T-cell (primary cell): ENCODE measurements around the gene PLEKHA7. TPM values are rescaled to one million over a fixed set of nuclear protein-coding genes. Genes with fewer than 3 reads are reported as not detected.
"Not testable (repeated sequence)": the region's sequence is repeated elsewhere in the genome, so short reads cannot be mapped to it uniquely, and the experiment has no call there.

ENCODE experiments used
- ATAC-seq, 4 experiments: fragments of 200-7000 bp in 3 of 4; fragments of 150-1000 bp in 1 of 4; cut with Tn5 transposase; replicated peaks in 1 of 4; 1 replicate in 3 of 4; 2 replicates in 1 of 4; pipeline ENCODE4 v1.10.0; 2021; ENCODE audit warnings: moderate library complexity in 3 of 4, mild to moderate bottlenecking in 2 of 4, moderate number of reproducible peaks in 1 of 4
- CTCF ChIA-PET, 2 donors: fragments of 300-600 bp; sonication (Branson Sonifier 250); formaldehyde crosslinking; loops; one replicate each; lab custom pipeline; 2022; ENCODE audit warnings: antibody characterized with exemption in 2 of 2; lab: Charles Lee
- POLR2A ChIA-PET, 2 donors: fragments of 300-600 bp; sonication (Branson Sonifier 250); formaldehyde crosslinking; loops; one replicate each; lab custom pipeline; 2022; ENCODE audit warnings: antibody characterized with exemption in 2 of 2; lab: Charles Lee
- DNase-seq, 35 experiments: peaks; one replicate each; pipeline versions ENCODE4 v3.0.0 to v3.0.0-alpha.2; 2013 to 2023
- H3K27ac ChIP-seq: one replicate; pipeline ENCODE4 v1.5.1; 2013; ENCODE audit warnings: low read length
- H3K27me3 ChIP-seq, 2 experiments: replicated peaks in 1 of 2; 1 replicate in 1 of 2; 2 replicates in 1 of 2; pipeline versions ENCODE4 v1.6.1 to v1.7.0; 2013; ENCODE audit warnings: low read length in 1 of 2, mixed read lengths in 1 of 2; ENCODE audit not compliant: control insufficient read depth in 2 of 2, insufficient read depth in 2 of 2; ENCODE audit errors: extremely low read depth in 1 of 2
- H3K36me3 ChIP-seq, 2 donors: 1 replicate in 1 of 2; 2 replicates in 1 of 2; pipeline versions ENCODE4 v1.6.1 to v1.7.0; 2013; ENCODE audit warnings: low read length in 1 of 2; ENCODE audit not compliant: control insufficient read depth in 2 of 2, insufficient read depth in 1 of 2; ENCODE audit errors: extremely low read depth in 1 of 2
- H3K4me1 ChIP-seq, 2 experiments: 1 replicate in 1 of 2; 2 replicates in 1 of 2; pipeline versions ENCODE4 v1.6.1 to v1.7.0; 2013; ENCODE audit warnings: low read length in 2 of 2, mixed read lengths in 1 of 2; ENCODE audit not compliant: insufficient read depth in 2 of 2, control insufficient read depth in 1 of 2; ENCODE audit errors: extremely low read depth in 1 of 2
- H3K4me3 ChIP-seq, 2 donors: 1 replicate in 1 of 2; 2 replicates in 1 of 2; pipeline versions ENCODE4 v1.5.1 to v1.7.0; 2013; ENCODE audit warnings: mild to moderate bottlenecking in 2 of 2, low read length in 1 of 2, moderate library complexity in 1 of 2; ENCODE audit not compliant: control insufficient read depth in 1 of 2; ENCODE audit errors: extremely low read depth in 1 of 2
- H3K9me3 ChIP-seq: 2 replicates; pipeline ENCODE4 v1.7.0; 2013
- H3K27ac Mint-ChIP-seq, 2 donors: one replicate each; pipeline ENCODE4 v1.8.0; 2020 to 2021; ENCODE audit warnings: mild to moderate bottlenecking in 2 of 2, mixed read lengths in 2 of 2
- H3K27me3 Mint-ChIP-seq, 2 donors: one replicate each; pipeline ENCODE4 v1.8.0; 2021 to 2022; ENCODE audit warnings: mixed read lengths in 2 of 2
- H3K36me3 Mint-ChIP-seq: one replicate; pipeline ENCODE4 v1.8.0; 2021; ENCODE audit warnings: mixed read lengths
- H3K4me1 Mint-ChIP-seq, 3 donors: one replicate each; pipeline ENCODE4 v1.8.0; 2020 to 2022; ENCODE audit warnings: mixed read lengths in 3 of 3, mild to moderate bottlenecking in 1 of 3
- H3K4me3 Mint-ChIP-seq, 3 donors: one replicate each; pipeline ENCODE4 v1.8.0; 2020 to 2022; ENCODE audit warnings: mild to moderate bottlenecking in 3 of 3, mixed read lengths in 3 of 3, moderate library complexity in 3 of 3
- H3K9me3 Mint-ChIP-seq, 3 donors: one replicate each; pipeline ENCODE4 v1.8.0; 2020 to 2022; ENCODE audit warnings: mixed read lengths in 3 of 3
- WGBS: methylation state at CpG from one replicate; pipeline ENCODE4 v1.1.5; 2013; ENCODE audit warnings: missing lambda C conversion rate; ENCODE audit not compliant: insufficient coverage; 5-methylcytosine and 5-hydroxymethylcytosine counted together
- total RNA-seq, 35 experiments: library from RNA in 6 of 35; stranded (reverse) in 6 of 35; fragments of 120-200 nt in 1 of 35; gene quantifications; one replicate each; pipeline versions ENCODE4 v1.2.1 to v1.2.4 and lab custom pipeline; 2013 to 2026

Gene PLEKHA7
- total RNA-seq, 5 donors from 2014 or later (not counting 1 experiment from before 2014, with no cell fraction given), result 4.8 to 8.8 (median 5.8) TPM

DNA sequence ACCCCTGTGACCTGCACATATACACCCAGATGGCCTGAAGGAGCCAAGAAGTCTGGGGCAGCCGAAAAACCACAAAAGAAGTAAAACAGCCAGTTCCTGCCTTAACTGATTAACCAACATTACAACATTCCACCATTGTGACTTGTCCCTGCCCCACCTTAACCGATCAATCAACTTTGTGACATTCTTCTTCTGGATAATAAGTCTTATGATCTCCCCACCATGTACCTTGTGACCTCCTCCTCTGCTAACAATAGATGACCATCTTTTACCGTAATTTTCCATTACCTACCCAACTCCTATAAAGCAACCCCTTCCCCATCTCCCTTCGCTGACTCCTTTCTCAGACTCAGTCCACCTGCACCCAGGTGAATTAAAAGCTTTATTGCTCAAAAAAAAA lies 125.2 kb downstream of the PLEKHA7 start:
- H3K27me3 ChIP-seq, ATAC-seq, H3K27ac ChIP-seq, CTCF ChIA-PET, H3K4me3 Mint-ChIP-seq, H3K36me3 Mint-ChIP-seq, POLR2A ChIA-PET, H3K27me3 Mint-ChIP-seq, H3K36me3 ChIP-seq, H3K4me1 Mint-ChIP-seq, H3K27ac Mint-ChIP-seq, H3K4me1 ChIP-seq, DNase-seq, H3K9me3 ChIP-seq, H3K4me3 ChIP-seq: not testable (repeated sequence)
- H3K9me3 Mint-ChIP-seq, result peaks cover 13 to 15% (median 14%) of the 10 kb centered on the region in 3 donors
- no CpG with 5 or more reads among the region's 4 CpGs for WGBS

DNA sequence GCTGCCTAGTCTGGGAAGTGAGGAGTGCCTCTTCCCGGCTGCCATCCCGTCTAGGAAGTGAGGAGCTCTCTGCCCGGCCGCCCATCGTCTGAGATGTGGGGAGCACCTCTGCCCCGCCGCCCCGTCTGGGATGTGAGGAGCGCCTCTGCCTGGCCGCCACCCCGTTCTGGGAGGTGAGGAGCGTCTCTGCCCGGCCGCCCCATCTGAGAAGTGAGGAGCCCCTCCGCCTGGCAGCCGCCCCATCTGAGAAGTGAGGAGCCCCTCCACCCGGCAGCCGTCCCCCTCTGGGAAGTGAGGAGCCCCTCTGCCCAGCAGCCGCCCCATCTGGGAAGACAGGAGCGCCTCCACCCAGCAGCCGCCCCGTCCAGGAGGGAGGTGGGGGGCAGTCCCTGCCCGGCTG lies 126.3 kb downstream of the PLEKHA7 start:
- DNase-seq, H3K4me1 ChIP-seq, CTCF ChIA-PET, ATAC-seq, H3K4me3 ChIP-seq, H3K27ac ChIP-seq, POLR2A ChIA-PET, H3K36me3 ChIP-seq, H3K9me3 ChIP-seq, H3K36me3 Mint-ChIP-seq, H3K4me1 Mint-ChIP-seq, H3K27me3 ChIP-seq, H3K27ac Mint-ChIP-seq, H3K27me3 Mint-ChIP-seq, H3K4me3 Mint-ChIP-seq: not testable (repeated sequence)
- 85% methylated on average over 20 of the region's 23 CpGs for WGBS
- H3K9me3 Mint-ChIP-seq, result peaks cover 13 to 15% (median 14%) of the 10 kb centered on the region in 3 donors

DNA sequence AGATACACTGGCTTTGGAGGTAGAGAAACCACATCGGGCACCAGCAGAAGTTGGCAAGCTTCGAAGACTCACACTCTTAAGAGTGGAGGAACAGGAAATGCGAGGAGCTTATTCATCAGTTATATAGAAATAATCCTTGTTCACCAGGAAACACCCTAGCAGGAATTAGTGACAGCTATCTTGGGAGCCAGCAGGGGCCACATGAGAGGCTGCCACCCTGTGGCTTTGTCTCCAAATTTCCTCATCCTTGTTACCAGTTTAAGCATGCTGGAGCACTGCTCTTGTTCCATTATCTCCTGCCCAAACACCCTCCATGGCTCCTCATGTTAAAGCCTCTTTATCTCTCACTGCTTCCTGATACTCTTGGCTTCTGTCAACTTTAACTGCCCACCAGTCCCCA lies 131.0 kb downstream of the PLEKHA7 start:
- H3K4me1 ChIP-seq, result no peaks in the 10 kb centered on the region
- CTCF ChIA-PET, result interaction anchor here in 1 of 2 donors (1.2 to 1.5 kb wide), 2 partner anchors 61 to 95 kb away, joined by 3 read pairs; no protein-coding TSS in a partner anchor
- no peak overlapping the region for H3K4me3 Mint-ChIP-seq
- H3K9me3 ChIP-seq, result no peaks in the 10 kb centered on the region
- ATAC-seq, result no peak
- no peaks in the 10 kb centered on the region for H3K36me3 ChIP-seq
- no peaks in the 10 kb centered on the region for H3K27me3 ChIP-seq
- no peaks in the 10 kb centered on the region for H3K27me3 Mint-ChIP-seq
- no peak overlapping the region for H3K4me3 ChIP-seq
- DNase-seq, result no peak
- H3K27ac Mint-ChIP-seq, result no peak overlapping the region
- POLR2A ChIA-PET, result no interaction called here
- no peaks in the 10 kb centered on the region for H3K9me3 Mint-ChIP-seq
- no peak overlapping the region for H3K27ac ChIP-seq
- H3K36me3 Mint-ChIP-seq, result no peaks in the 10 kb centered on the region
- no CpG with 5 or more reads among the region's 3 CpGs for WGBS
- H3K4me1 Mint-ChIP-seq, result no peaks in the 10 kb centered on the region

DNA sequence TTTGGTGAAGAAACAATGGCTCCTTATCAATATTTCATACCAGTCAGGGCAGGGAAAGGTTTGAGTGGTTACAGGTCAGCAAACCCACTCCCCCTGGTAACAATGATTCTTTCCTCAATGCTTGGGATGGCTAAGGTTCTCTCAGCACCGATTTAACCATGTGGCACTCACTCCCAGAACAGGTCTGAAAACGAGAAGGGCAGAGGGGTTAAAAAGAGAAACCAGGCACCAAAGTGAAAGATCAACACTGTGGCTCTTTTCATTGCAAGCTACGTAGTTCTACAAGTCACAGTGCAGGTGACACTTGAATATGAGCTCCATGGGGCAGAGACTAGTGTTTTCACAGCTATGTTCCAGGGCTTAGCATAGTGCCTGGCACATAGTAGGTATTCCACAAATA lies 132.4 kb downstream of the PLEKHA7 start:
- no peaks in the 10 kb centered on the region for H3K27me3 ChIP-seq
- Mint-ChIP-seq H3K9me3 (no peaks in the 10 kb centered on the region), H3K4me3 (no peak overlapping the region), H3K4me1 (no peaks in the 10 kb centered on the region), H3K36me3 (no peaks in the 10 kb centered on the region), H3K27ac (no peak overlapping the region), H3K27me3 (no peaks in the 10 kb centered on the region)
- no peaks in the 10 kb centered on the region for H3K9me3 ChIP-seq
- no peaks in the 10 kb centered on the region for H3K36me3 ChIP-seq
- ChIA-PET POLR2A (no interaction called here), CTCF (interaction anchor here in 1 of 2 donors (1.2 kb wide), 1 partner anchor 60 kb away, joined by 3 read pairs; no protein-coding TSS in a partner anchor)
- H3K4me3 ChIP-seq, result no peak overlapping the region
- H3K4me1 ChIP-seq, result no peaks in the 10 kb centered on the region
- 58% methylated on average over 3 of the region's 3 CpGs for WGBS
- ATAC-seq (no peak), DNase-seq (no peak)
- no peak overlapping the region for H3K27ac ChIP-seq

DNA sequence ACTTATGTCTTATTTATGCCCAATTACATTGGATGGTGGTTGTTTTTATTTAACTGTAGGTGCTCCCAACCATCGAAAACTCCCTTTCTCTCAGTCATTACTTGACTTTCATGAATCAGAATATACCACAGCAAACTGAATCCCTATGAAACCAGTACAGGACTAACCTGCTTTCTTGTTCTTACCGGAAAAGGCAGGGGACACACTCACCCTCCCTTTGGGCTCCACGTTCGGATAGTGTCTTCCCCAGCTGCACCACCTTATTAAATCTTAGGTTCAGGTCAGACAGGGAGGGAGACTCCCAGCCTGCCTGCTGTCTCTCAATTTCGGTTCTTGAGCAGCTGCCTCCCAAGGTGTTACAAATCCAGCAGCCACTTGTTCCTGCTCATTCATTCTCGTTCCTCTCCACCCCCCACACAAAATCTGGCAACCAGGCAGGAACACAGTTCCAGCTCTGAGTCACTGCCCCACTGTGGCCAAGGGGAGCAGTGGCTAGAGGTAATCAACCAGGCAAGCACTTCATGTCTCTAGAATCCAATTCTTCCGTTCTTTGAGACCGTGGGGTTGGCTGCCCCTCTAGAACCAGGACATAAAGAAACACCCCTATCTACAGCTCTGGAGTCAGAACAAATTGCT lies 133.0 kb downstream of the PLEKHA7 start:
- Histone ChIP-seq H3K4me3 (no peak overlapping the region), H3K4me1 (no peaks in the 10 kb centered on the region), H3K36me3 (no peaks in the 10 kb centered on the region), H3K27me3 (no peaks in the 10 kb centered on the region), H3K27ac (no peak overlapping the region), H3K9me3 (no peaks in the 10 kb centered on the region)
- ATAC-seq, result no peak
- CTCF ChIA-PET, result no interaction called here
- no peaks in the 10 kb centered on the region for H3K27me3 Mint-ChIP-seq
- POLR2A ChIA-PET, result no interaction called here
- no peak for DNase-seq
- H3K27ac Mint-ChIP-seq, result no peak overlapping the region
- 83% methylated on average over 5 of the region's 8 CpGs for WGBS
- no peaks in the 10 kb centered on the region for H3K9me3 Mint-ChIP-seq
- no peaks in the 10 kb centered on the region for H3K36me3 Mint-ChIP-seq
- no peaks in the 10 kb centered on the region for H3K4me1 Mint-ChIP-seq
- no peak overlapping the region for H3K4me3 Mint-ChIP-seq

DNA sequence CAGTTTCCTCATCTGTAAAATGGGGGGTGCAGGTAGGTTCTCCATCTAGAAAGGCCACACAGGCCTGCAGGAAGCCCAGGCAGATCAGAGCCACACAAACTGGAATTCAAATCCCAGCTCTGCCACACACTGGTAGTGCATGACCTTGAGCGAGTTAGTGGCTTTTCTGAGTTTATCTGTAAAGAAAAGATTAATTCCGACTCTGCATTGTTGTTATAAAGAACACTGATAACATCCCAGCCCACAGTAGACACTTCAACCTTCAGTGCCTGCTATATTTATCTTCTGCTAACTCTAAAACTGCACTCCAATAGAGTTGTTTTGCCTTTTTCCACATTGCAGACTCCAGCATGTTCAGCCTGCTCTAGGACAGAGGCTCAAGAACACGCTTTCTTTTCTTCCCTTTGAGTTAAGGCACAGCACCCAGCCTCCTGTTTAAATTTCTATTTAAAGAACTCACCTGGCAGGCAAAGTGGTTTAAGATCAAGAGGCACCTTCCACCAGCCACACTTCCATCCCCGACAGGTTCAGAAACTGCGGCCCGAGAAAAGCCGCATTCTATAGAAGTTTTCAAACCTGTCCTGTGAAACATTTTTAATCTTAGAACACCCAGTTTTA lies 133.9 kb downstream of the PLEKHA7 start:
- no peak overlapping the region for H3K4me3 Mint-ChIP-seq
- WGBS, result 78% methylated on average over 1 of the region's 7 CpGs
- no peaks in the 10 kb centered on the region for H3K36me3 Mint-ChIP-seq
- H3K27ac Mint-ChIP-seq, result no peak overlapping the region
- Histone ChIP-seq H3K27ac (no peak overlapping the region), H3K9me3 (no peaks in the 10 kb centered on the region), H3K4me1 (no peaks in the 10 kb centered on the region), H3K4me3 (no peak overlapping the region), H3K36me3 (no peaks in the 10 kb centered on the region), H3K27me3 (no peaks in the 10 kb centered on the region)
- no peaks in the 10 kb centered on the region for H3K9me3 Mint-ChIP-seq
- H3K4me1 Mint-ChIP-seq, result no peaks in the 10 kb centered on the region
- H3K27me3 Mint-ChIP-seq, result no peaks in the 10 kb centered on the region
- ATAC-seq (no peak), DNase-seq (no peak)
- POLR2A ChIA-PET, result no interaction called here
- CTCF ChIA-PET, result no interaction called here
